Spleen (tissue), 7 donors: ENCODE results near the gene HOXB2.

Experiments
- CTCF ChIP-seq, 11 experiments: fragments of 200-600 bp in 7 of 11; fragments of 450-650 bp in 4 of 11; sonication (generic) in 4 of 11; IDR thresholded peaks in 8 of 11; conservative IDR thresholded peaks in 3 of 11; 1 replicate in 7 of 11; 2 replicates in 4 of 11; pipeline versions ENCODE4 v1.4.0 to v1.8.0; 2016 to 2021; ENCODE audit warnings: antibody characterized with exemption in 11 of 11, inconsistent platforms in 4 of 11, mild to moderate bottlenecking in 1 of 11
- POLR2A ChIP-seq, 3 donors: fragments of 450-650 bp; IDR thresholded peaks; one replicate each; pipeline ENCODE4 v1.5.1; 2017; ENCODE audit warnings: antibody characterized with exemption in 3 of 3, mild to moderate bottlenecking in 1 of 3
- donor health status: DM: no; HTN: no; CAD: no; lungs with moderate emphysema.
- donor health status: DM: no; HTN: no; CAD: no.
- donor health status: DM: no; HTN: no; CAD: no.

GRCh38 chr17:48550502-48551213 lies 5.7 kb upstream of the HOXB2 start:
- TF ChIP-seq CTCF (IDR thresholded peaks at IDR 0.05 in 8 of 11, conservative IDR thresholded peaks at IDR 0.05 in 3 of 11) (no peak), POLR2A (IDR thresholded peaks at IDR 0.05) (no peak)
